Activated T-cell treated with anti-CD3 and anti-CD28 coated beads for 48 hours (primary cell): ENCODE results near the gene SPRR2D.
"Not testable (repeated sequence)": the region's sequence is repeated elsewhere in the genome, so short reads cannot be mapped to it uniquely, and the experiment has no call there.

Experiments
- DNase-seq: peaks from one replicate; pipeline ENCODE4 v3.0.0-alpha.2; 2020; ENCODE audit warnings: low read depth

SPRR2D gene

DNA sequence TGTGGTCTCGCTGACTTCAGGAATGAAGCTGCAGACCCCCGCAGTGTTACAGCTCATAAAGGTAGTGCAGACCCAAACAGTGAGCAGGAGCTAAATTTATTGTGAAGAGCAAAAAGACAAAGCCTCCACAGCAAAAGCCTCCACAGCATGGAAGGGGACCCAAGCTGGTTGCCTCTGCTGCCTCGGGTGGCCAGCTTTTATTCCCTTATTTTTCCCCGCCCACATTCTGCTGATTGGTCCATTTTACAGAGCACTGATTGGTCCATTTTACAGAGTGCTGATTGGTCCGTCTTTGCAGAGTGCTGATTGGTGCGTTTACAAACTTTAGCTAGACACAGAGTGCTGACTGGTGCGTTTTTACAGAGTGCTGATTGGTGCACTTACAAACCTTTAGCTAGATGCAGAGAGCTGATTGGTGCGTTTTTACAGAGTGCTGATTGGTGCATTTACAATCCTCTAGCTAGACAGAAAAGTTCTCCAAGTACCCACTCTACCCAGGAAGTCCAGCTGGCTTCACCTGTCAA, 29.6 kb downstream of the SPRR2D start:
- DNase-seq, result not testable (repeated sequence)

DNA sequence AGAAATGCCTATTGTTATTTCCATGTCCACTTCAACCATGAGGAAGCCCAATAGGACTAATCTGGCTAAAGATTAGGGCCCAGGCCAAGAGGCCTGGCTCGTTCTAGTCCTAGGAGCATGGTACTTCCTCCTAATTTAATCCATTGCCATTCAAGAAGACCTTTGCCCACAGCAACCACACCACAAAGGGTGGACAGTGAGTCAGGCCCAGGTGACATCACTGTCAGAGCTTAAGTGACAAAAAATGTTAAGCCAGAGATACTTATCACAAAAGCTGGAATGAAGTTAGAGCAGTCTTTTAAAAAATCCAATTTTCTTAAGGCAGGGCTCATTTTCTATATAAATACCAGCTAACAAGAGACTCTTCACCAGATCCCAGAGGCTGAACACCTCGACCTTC, 39.5 kb downstream of the SPRR2D start, which contains the start of gene SPRR3:
TSS of gene SPRR3 (plus strand) at position 368 of the 400 bp plus-strand sequence. CDS start 1,272 bp downstream, outside the sequence.
- no peak for DNase-seq

DNA sequence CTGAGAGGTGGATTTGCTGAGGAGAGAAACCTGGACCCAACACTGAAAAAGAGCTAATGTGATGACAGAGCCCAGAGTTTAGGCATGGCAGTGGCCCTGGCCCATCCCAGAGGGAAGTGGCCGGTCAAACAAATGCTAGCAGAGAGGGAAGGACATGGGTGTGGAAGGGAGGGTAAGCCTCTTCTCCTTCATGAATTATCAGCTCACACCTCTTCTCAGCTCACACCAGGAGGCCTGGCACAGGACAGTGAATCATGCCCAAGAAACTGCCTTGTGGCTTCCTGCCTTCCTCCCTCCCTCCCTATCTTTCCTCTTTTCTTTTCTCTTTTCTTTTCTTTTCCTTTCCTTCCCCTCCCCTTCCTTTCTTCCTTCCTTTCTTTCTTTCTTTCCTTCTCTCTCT, 40.6 kb downstream of the SPRR2D start:
- DNase-seq, result no peak

DNA sequence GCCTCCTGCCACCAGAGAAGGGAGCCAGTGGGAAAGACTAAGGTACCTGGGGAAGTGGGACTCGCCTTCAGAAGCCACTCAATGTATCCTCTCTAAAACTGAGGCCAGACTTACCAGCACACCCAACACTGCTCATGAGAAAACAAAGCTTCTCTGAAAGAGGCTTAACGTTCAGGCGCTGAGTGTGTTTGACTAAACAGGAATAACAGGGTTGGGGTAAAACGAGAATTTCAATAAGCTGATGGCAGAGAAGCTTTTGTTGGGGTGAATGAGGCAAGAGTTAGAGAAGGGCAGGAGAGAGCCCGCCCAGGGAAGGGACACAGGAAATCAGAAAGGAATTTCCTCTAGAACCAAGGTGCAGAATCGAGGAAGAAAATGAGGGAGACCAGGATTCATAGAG, 41.1 kb downstream of the SPRR2D start:
- no peak for DNase-seq

DNA sequence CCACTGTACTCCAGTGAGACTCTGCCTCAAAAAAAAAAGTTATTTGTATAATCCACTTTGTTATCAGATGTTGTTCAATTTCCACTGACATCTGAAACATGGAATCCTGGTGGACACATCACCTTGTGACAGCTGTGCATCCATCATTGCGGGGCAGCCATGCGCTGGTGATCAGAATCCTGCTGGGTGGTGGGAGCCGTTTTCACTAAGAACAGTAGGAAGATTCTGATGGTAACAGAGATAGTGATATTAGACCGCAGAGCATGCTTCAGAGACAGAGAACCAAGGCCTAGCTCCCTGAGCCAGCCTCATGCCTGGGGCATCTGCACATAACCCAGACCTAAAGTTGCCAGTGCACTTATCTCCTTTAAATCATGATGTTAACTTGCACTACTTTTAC, 42.4 kb downstream of the SPRR2D start:
- no peak for DNase-seq

DNA sequence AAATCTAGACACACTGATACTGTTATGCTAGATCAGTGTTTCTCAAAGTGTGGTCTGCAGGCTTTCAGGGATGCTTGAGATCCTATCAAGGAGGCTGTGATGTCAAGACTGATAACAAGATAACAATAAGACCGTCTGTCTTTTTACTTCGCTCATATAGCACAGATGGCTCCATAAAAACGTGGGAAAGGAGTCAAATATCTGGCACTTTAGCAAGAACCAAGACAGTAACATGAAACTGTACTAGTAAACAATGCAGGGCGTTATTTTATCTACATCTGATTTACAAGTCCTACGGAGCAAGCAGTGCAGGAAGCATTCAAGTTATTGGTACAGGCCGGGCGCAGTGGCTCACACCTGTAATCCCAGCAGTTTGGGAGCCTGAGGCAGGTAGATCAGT, 43.0 kb downstream of the SPRR2D start:
- DNase-seq, result no peak

DNA sequence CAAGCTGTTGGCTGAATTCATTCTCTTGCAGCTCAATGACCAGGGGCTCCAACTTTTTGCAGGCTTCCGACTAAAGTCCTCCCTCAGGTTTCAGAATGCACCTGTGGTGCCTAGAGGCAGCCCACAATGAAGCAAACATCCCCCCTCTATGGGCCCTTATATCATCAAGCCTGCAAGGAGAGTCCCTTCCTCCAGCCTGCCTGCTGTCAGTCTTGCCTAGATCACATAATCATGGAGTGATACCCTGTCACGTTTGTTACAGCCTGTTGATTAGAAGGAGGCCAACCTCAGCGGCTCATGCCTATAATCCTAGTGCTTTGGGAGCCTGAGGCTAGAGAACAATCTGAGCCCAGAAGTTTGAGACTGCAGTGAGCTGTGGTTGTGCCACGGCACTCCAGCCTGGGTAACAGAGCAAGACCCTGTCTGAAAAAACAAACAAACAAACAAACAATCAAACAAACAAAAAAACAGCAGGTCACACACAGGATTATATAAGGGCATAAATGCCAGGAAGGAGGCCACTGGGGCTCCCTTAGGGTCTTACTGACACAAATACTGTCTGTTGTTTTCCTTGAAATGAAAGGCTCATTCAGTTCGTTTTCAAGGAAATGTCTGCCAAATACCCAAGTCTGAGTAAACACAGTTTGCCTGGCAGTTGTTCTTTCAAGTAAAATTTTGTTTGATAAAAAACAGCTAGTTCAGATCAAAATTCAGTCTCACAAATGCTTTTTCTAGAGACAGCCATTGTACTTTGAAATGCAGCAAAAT, 44.1 kb downstream of the SPRR2D start:
- no peak for DNase-seq

DNA sequence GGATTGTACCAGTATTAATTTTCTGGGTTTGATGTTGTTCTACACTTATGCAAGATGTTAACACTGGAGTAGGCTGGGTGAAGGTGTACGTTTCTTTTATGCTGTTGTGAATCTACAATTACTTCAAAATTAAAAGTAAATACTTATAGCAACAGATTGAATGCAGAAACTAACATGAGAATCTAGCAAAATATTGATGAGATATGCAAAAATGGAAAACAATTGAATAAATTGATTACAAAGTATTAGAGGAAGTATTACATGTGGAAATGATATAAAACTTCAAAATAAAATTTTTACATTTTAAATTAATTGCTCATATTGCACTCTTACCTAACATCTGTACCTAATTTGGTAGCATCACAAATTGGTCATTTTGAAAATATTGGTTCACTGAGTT, 45.1 kb downstream of the SPRR2D start:
- no peak for DNase-seq

DNA sequence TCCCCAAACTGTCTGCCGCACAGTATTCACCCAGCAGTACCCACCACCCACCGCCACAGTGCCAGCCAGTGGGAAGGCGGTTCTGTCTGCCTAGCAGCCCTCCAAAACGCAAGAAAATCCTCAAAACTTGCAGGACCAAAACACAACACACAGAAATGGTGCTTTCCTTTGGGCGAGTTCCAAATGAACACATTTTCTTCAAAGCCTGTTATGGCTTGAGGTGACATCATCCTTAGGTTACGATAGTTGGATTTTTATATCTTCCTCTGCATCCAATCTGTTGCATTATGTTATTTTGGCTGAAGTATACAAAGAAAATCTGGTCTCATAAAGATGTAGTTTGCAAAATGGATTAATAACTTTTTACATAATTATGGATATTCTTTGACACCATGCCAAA, 47.7 kb downstream of the SPRR2D start:
- no peak for DNase-seq
